Erythroblast (primary cell): Measurements from ENCODE around the gene PRDX4.

Experiments used
- DNase-seq, 2 experiments: peaks; one replicate each; lab custom pipeline; 2025; lab: John Stamatoyannopoulos, UW
- GATA1 ChIP-seq: IDR thresholded peaks from 2 replicates; pipeline ENCODE4 v1.6.1; 2011; ENCODE audit warnings: low read depth, mild to moderate bottlenecking, control low read depth, low read length, moderate library complexity
- POLR2A ChIP-seq: IDR thresholded peaks from 2 replicates; pipeline ENCODE4 v1.6.1; 2011; ENCODE audit warnings: mild to moderate bottlenecking, low read length

The PRDX4 gene

GRCh38 chrX:23726191-23726590 lies 58.9 kb downstream of the PRDX4 start:
- TF ChIP-seq POLR2A (no peak), GATA1 (no peak)
- no peak for DNase-seq

GRCh38 chrX:23727206-23727605 lies 59.9 kb downstream of the PRDX4 start:
- no peak for TF ChIP-seq POLR2A
- no peak for TF ChIP-seq GATA1

GRCh38 chrX:23729214-23729613 lies 61.9 kb downstream of the PRDX4 start:
- no peak for DNase-seq
- no peak for TF ChIP-seq POLR2A
- no peak for TF ChIP-seq GATA1

More at GRCh38 chrX:23727206-23727605, 59.9 kb downstream of the PRDX4 start:
- DNase-seq = no peak

GRCh38 chrX:23731951-23732350 lies 64.7 kb downstream of the PRDX4 start:
- TF ChIP-seq GATA1 (no peak), POLR2A (no peak)
- no peak for DNase-seq

- TF ChIP-seq POLR2A = no peak
- TF ChIP-seq GATA1 = no peak
- no peak for DNase-seq
These were observed 65.4 kb downstream of the PRDX4 start for GRCh38 chrX:23732704-23733103.
